Measurements from ENCODE around the gene RNF144B. TPM values are rescaled to one million over a fixed set of nuclear protein-coding genes. Genes with fewer than 3 reads are reported as not detected.

The RNF144B gene
- total and polyA plus RNA-seq, 2 experiments from 2014 or later: 4.2 to 9.0 TPM

DNA sequence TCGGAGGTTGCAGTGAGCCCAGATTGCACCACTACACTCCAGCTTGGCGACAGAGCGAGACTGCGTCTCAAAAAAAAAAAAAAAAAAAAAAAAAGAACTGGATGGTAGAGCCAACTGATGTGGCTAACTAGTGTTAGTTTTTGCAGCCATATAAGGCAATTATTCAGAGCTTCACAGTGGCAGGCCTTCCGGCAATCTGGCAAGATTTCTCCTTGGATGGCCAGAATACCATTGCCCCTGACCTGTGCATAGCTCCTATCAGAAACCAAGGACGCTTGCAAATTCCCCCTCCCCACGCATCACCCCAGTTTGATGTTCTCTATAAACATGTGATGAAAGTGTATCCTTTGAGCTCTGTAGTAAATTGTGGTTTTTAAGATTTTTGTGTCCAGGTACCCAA lies 127.0 kb downstream of the RNF144B start:
- peaks cover 4% of the 10 kb centered on the region for H3K27me3 Mint-ChIP-seq (ENCODE audit: insufficient read depth, low read depth, poor library complexity)
- peaks cover 21% of the 10 kb centered on the region for H3K4me1 Mint-ChIP-seq
- Histone ChIP-seq H3F3A (replicated peaks; ENCODE audit: low read depth) (no peaks in the 10 kb centered on the region), H3K27ac (ENCODE audit: low read depth) (no peak overlapping the region), H3K4me2 (no peak overlapping the region), H3K9me2 (ENCODE audit: insufficient read depth) (0 out of 2 replicates have a peak, but pooled peaks cover 3% of the 10 kb centered on the region), H3K27me3 (ENCODE audit: insufficient read depth) (no peaks in the 10 kb centered on the region), H3K4me1 (ENCODE audit: insufficient read depth) (peaks cover 4% of the 10 kb centered on the region; the same call in 1 of the 2 replicates), H3K79me2 (replicated peaks; ENCODE audit: insufficient read depth) (no peaks in the 10 kb centered on the region), H3K36me3 (ENCODE audit: insufficient read depth) (no peaks in the 10 kb centered on the region), H2AFZ (no peak overlapping the region), H3K4me3 (no peak overlapping the region), H4K20me1 (replicated peaks; ENCODE audit: insufficient read depth) (no peaks in the 10 kb centered on the region)
- TF ChIP-seq JUNB (IDR thresholded peaks at IDR 0.05; ENCODE audit: unreplicated experiment) (no peak), ZNF462 (CRISPR knock-in tag; IDR thresholded peaks at IDR 0.05) (no peak), EZH2 (IDR thresholded peaks at IDR 0.05; ENCODE audit: low read depth, unreplicated experiment) (no peak), EZH2phosphoT487 (IDR thresholded peaks at IDR 0.05; ENCODE audit: unreplicated experiment) (no peak), ETS1 (IDR thresholded peaks at IDR 0.05) (no peak), CREB1 (CRISPR knock-in tag; IDR thresholded peaks at IDR 0.05; ENCODE audit: low read depth) (no peak), STAT1 (IDR thresholded peaks at IDR 0.05; ENCODE audit: unreplicated experiment) (no peak), NANOG (IDR thresholded peaks at IDR 0.05; ENCODE audit: borderline replicate concordance) (no peak), POLR2AphosphoS5 (IDR thresholded peaks at IDR 0.05; ENCODE audit: low read depth) (no peak), ZNF114 (CRISPR knock-in tag; IDR thresholded peaks at IDR 0.05) (no peak), ZNF331 (CRISPR knock-in tag; IDR thresholded peaks at IDR 0.05; ENCODE audit: low read depth) (no peak)
- TF ChIP-seq, protein P1, sequence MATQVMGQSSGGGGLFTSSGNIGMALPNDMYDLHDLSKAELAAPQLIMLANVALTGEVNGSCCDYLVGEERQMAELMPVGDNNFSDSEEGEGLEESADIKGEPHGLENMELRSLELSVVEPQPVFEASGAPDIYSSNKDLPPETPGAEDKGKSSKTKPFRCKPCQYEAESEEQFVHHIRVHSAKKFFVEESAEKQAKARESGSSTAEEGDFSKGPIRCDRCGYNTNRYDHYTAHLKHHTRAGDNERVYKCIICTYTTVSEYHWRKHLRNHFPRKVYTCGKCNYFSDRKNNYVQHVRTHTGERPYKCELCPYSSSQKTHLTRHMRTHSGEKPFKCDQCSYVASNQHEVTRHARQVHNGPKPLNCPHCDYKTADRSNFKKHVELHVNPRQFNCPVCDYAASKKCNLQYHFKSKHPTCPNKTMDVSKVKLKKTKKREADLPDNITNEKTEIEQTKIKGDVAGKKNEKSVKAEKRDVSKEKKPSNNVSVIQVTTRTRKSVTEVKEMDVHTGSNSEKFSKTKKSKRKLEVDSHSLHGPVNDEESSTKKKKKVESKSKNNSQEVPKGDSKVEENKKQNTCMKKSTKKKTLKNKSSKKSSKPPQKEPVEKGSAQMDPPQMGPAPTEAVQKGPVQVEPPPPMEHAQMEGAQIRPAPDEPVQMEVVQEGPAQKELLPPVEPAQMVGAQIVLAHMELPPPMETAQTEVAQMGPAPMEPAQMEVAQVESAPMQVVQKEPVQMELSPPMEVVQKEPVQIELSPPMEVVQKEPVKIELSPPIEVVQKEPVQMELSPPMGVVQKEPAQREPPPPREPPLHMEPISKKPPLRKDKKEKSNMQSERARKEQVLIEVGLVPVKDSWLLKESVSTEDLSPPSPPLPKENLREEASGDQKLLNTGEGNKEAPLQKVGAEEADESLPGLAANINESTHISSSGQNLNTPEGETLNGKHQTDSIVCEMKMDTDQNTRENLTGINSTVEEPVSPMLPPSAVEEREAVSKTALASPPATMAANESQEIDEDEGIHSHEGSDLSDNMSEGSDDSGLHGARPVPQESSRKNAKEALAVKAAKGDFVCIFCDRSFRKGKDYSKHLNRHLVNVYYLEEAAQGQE (IDR thresholded peaks at IDR 0.05; ENCODE audit: unreplicated experiment): no peak
- TF ChIP-seq, protein P2, sequence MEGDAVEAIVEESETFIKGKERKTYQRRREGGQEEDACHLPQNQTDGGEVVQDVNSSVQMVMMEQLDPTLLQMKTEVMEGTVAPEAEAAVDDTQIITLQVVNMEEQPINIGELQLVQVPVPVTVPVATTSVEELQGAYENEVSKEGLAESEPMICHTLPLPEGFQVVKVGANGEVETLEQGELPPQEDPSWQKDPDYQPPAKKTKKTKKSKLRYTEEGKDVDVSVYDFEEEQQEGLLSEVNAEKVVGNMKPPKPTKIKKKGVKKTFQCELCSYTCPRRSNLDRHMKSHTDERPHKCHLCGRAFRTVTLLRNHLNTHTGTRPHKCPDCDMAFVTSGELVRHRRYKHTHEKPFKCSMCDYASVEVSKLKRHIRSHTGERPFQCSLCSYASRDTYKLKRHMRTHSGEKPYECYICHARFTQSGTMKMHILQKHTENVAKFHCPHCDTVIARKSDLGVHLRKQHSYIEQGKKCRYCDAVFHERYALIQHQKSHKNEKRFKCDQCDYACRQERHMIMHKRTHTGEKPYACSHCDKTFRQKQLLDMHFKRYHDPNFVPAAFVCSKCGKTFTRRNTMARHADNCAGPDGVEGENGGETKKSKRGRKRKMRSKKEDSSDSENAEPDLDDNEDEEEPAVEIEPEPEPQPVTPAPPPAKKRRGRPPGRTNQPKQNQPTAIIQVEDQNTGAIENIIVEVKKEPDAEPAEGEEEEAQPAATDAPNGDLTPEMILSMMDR (conservative IDR thresholded peaks at IDR 0.05; ENCODE audit: low read depth in 2 of 2): no peak
- no peaks in the 10 kb centered on the region for H3K9me3 Mint-ChIP-seq
- H3K36me3 Mint-ChIP-seq (ENCODE audit: low read depth): no peaks in the 10 kb centered on the region
- no peak overlapping the region for H3K4me3 Mint-ChIP-seq
- H3K27ac Mint-ChIP-seq: no peak overlapping the region; the same call in 1 of the 2 replicates
- DNase-seq (ENCODE audit: low spot score) (no peak), ATAC-seq (peak; percentile 59)
